KMS-11 (cell line): ENCODE measurements around the gene PET100.

Experiments used
- H2AFZ ChIP-seq: fragments of 200-600 bp; sonication (generic); 2 replicates; pipeline ENCODE4 v1.6.1; 2016; ENCODE audit warnings: antibody characterized with exemption, mixed run types, low read depth
- H3K27ac ChIP-seq: fragments of 200-600 bp; sonication (generic); 2 replicates; pipeline ENCODE4 v1.6.1; 2016; ENCODE audit warnings: mild to moderate bottlenecking, mixed run types
- H3K27me3 ChIP-seq: fragments of 200-600 bp; sonication (generic); 2 replicates; pipeline ENCODE4 v1.6.1; 2017; ENCODE audit warnings: mild to moderate bottlenecking, low read depth, mixed run types, moderate library complexity; ENCODE audit not compliant: insufficient read depth
- H3K36me3 ChIP-seq: fragments of 200-600 bp; sonication (generic); 2 replicates; pipeline ENCODE4 v1.6.1; 2017; ENCODE audit warnings: mild to moderate bottlenecking, mixed run types; ENCODE audit not compliant: insufficient read depth
- H3K4me1 ChIP-seq: fragments of 200-600 bp; sonication (generic); 2 replicates; pipeline ENCODE4 v1.6.1; 2016; ENCODE audit warnings: mild to moderate bottlenecking, low read depth, mixed run types; ENCODE audit not compliant: poor library complexity, severe bottlenecking
- H3K4me2 ChIP-seq: fragments of 200-600 bp; sonication (generic); 2 replicates; pipeline ENCODE4 v1.7.0; 2016; ENCODE audit warnings: mild to moderate bottlenecking, mixed run types
- H3K4me3 ChIP-seq: fragments of 200-600 bp; sonication (generic); IDR thresholded peaks from 2 replicates; pipeline ENCODE4 v1.6.1; 2017; ENCODE audit warnings: low read depth, low read length, mixed read lengths; ENCODE audit not compliant: insufficient read depth
- H3K79me2 ChIP-seq: fragments of 200-600 bp; sonication (generic); 2 replicates; pipeline ENCODE4 v1.6.1; 2016; ENCODE audit warnings: low read depth, mixed run types; ENCODE audit not compliant: insufficient read depth
- H3K9ac ChIP-seq: fragments of 200-600 bp; sonication (generic); 2 replicates; pipeline ENCODE4 v1.6.1; 2016; ENCODE audit warnings: mild to moderate bottlenecking, mixed run types
- H4K20me1 ChIP-seq: fragments of 200-600 bp; sonication (generic); 2 replicates; pipeline ENCODE4 v1.6.1; 2016; ENCODE audit warnings: mild to moderate bottlenecking, mixed run types; ENCODE audit not compliant: insufficient read depth
- TF ChIP-seq, protein P1 (sequence below): fragments of 200-600 bp; sonication (generic); conservative IDR thresholded peaks from 2 replicates; pipeline ENCODE4 v1.6.1; 2017; ENCODE audit warnings: low read depth, mild to moderate bottlenecking, antibody characterized with exemption, low read length, moderate library complexity, mixed read lengths

PET100 gene

DNA sequence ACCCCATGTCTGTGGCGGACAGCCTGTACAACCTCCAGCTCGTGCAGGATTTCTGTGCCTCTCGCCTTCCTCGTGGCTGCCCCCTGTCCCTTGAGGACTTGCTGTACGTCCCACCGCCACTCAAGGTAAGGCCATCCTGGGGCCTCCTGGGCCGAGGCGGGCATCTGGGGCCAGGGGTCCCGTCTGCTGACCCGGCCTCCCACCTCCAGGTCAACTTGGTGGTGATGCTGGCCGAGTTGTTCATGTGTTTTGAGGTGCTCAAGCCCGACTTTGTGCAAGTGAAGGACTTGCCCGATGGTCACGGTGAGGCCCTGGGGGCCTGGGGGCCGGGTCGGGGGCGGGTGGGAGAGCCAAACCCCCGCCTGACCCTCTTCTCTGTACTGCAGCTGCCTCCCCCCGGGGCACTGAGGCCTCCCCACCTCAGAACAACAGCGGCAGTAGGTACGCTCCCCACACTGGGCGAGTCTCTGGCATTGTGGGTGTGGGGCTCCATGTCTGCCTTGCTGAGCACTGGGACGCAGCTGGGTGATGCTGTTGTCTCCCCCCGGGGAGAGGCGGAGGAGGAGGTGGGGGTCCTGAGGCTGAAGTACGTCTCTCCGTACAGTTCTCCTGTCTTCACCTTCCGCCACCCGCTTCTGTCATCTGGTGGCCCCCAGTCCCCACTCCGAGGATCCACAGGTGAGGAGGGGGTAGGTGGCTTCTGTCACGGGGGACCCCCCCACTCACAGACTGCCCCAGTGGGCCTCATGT lies 18.9 kb upstream of the PET100 start:
- no peaks in the 10 kb centered on the region for H4K20me1 ChIP-seq
- no peaks in the 10 kb centered on the region for H3K4me1 ChIP-seq

DNA sequence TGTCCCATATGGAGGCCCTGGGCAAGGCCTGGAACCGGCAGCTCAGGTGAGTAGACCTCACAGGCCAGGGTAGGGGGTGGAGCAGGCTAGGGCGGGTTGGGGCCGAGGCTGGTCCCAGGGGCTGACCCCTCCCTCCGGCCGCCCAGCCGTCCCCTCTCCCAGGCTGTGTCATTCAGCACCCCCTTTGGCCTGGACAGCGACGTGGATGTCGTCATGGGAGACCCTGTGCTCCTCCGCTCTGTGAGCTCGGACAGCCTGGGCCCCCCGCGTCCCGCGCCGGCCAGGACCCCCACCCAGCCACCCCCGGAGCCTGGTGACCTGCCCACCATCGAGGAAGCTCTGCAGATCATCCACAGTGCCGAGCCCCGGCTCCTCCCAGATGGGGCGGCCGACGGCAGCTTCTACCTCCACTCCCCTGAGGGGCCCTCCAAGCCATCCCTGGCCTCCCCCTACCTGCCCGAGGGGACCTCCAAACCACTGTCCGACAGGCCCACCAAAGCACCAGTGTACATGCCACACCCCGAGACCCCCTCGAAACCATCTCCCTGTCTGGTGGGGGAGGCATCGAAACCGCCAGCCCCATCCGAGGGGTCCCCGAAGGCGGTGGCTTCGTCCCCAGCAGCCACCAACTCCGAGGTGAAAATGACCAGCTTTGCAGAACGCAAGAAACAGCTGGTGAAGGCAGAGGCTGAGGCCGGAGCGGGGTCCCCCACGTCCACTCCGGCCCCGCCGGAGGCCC lies 17.9 kb upstream of the PET100 start:
- Histone ChIP-seq H3K4me3 (no peak overlapping the region), H3K4me1 (no peaks in the 10 kb centered on the region), H2AFZ (no peak overlapping the region), H3K79me2 (no peaks in the 10 kb centered on the region), H3K4me2 (no peak overlapping the region), H3K9ac (no peak overlapping the region), H3K36me3 (no peaks in the 10 kb centered on the region), H3K27me3 (no peaks in the 10 kb centered on the region), H4K20me1 (no peaks in the 10 kb centered on the region), H3K27ac (no peak overlapping the region)
- TF ChIP-seq, protein P1, sequence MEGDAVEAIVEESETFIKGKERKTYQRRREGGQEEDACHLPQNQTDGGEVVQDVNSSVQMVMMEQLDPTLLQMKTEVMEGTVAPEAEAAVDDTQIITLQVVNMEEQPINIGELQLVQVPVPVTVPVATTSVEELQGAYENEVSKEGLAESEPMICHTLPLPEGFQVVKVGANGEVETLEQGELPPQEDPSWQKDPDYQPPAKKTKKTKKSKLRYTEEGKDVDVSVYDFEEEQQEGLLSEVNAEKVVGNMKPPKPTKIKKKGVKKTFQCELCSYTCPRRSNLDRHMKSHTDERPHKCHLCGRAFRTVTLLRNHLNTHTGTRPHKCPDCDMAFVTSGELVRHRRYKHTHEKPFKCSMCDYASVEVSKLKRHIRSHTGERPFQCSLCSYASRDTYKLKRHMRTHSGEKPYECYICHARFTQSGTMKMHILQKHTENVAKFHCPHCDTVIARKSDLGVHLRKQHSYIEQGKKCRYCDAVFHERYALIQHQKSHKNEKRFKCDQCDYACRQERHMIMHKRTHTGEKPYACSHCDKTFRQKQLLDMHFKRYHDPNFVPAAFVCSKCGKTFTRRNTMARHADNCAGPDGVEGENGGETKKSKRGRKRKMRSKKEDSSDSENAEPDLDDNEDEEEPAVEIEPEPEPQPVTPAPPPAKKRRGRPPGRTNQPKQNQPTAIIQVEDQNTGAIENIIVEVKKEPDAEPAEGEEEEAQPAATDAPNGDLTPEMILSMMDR: no peak

More for the DNA sequence above, 18.9 kb upstream of the PET100 start:
- Histone ChIP-seq H3K9ac (no peak overlapping the region), H3K27ac (no peak overlapping the region), H3K36me3 (no peaks in the 10 kb centered on the region), H2AFZ (no peak overlapping the region), H3K4me2 (no peak overlapping the region), H3K79me2 (no peaks in the 10 kb centered on the region), H3K27me3 (no peaks in the 10 kb centered on the region), H3K4me3 (no peak overlapping the region)
- TF ChIP-seq, protein P1: no peak

DNA sequence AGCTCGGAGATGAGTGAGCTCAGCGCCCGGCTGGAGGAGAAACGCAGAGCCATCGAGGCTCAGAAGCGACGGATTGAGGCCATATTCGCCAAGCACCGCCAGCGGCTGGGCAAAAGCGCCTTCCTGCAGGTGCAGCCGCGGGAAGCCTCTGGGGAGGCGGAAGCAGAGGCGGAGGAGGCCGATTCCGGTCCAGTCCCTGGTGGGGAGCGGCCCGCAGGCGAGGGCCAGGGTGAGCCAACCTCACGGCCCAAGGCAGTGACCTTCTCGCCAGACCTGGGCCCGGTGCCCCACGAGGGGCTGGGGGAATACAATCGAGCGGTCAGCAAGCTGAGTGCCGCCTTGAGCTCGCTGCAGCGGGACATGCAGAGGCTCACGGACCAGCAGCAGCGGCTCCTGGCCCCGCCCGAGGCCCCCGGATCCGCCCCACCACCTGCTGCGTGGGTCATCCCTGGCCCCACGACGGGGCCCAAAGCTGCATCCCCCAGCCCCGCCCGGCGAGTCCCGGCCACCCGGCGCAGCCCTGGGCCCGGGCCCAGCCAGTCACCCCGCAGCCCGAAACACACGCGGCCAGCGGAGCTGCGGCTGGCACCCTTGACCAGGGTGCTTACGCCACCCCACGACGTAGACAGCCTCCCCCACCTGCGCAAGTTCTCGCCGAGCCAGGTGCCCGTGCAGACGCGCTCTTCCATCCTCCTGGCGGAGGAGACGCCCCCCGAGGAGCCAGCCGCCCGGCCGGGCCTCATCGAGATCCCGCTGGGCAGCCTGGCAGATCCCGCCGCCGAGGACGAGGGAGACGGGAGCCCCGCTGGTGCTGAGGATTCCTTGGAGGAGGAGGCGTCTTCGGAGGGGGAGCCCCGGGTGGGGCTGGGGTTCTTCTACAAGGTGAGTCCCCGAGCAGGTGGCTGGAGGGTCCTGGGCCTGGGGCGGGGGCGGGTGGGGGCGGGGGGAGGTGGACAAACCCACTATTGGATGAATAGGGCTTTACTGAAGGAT lies 17.0 kb upstream of the PET100 start:
- Histone ChIP-seq H4K20me1 (no peaks in the 10 kb centered on the region), H3K4me2 (no peak overlapping the region), H3K4me1 (no peaks in the 10 kb centered on the region), H3K36me3 (no peaks in the 10 kb centered on the region), H3K27me3 (no peaks in the 10 kb centered on the region), H3K27ac (no peak overlapping the region), H2AFZ (no peak overlapping the region), H3K9ac (no peak overlapping the region), H3K4me3 (no peak overlapping the region), H3K79me2 (no peaks in the 10 kb centered on the region)
- TF ChIP-seq, protein P1: no peak

DNA sequence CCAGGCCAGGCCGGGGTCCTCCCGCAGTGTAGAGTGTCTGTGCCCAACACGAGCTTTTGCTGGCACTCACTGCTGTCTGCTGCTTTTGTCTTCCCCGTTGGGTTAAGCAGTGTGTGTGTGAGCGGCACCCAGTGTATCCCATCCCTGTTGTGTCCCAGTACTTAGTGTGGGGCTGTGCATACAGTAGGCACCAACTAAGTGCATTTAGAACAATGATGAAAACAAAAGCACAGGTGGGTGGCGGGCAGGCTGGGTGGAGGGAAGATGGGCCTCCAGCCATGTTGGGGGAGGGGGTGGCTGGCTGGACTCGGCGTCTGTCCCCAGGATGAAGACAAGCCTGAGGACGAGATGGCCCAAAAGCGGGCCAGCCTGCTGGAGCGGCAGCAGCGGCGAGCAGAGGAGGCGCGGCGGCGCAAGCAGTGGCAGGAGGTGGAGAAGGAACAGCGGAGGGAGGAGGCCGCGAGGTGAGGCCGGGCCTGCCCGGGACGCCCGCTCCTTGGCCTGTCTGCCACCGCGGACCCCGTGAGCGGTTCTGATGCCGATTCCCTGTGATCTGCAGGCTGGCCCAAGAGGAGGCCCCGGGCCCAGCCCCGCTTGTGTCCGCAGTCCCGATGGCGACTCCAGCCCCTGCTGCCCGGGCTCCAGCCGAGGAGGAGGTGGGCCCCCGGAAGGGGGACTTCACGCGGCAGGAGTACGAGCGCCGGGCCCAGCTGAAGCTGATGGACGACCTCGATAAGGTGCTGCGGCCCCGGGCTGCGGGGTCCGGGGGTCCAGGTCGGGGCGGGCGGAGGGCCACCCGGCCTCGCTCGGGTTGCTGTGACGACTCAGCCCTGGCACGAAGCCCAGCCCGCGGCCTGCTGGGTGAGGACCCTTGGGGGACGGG lies 14.5 kb upstream of the PET100 start:
- H4K20me1 ChIP-seq: no peaks in the 10 kb centered on the region

More for the DNA sequence above, 14.5 kb upstream of the PET100 start:
- Histone ChIP-seq H3K4me1 (no peaks in the 10 kb centered on the region), H2AFZ (no peak overlapping the region), H3K4me2 (no peak overlapping the region), H3K27me3 (no peaks in the 10 kb centered on the region), H3K79me2 (no peaks in the 10 kb centered on the region), H3K4me3 (no peak overlapping the region), H3K27ac (no peak overlapping the region), H3K9ac (no peak overlapping the region), H3K36me3 (no peaks in the 10 kb centered on the region)
- TF ChIP-seq, protein P1: no peak
